ENCODE data around the gene DCAF12.

The DCAF12 gene

DNA sequence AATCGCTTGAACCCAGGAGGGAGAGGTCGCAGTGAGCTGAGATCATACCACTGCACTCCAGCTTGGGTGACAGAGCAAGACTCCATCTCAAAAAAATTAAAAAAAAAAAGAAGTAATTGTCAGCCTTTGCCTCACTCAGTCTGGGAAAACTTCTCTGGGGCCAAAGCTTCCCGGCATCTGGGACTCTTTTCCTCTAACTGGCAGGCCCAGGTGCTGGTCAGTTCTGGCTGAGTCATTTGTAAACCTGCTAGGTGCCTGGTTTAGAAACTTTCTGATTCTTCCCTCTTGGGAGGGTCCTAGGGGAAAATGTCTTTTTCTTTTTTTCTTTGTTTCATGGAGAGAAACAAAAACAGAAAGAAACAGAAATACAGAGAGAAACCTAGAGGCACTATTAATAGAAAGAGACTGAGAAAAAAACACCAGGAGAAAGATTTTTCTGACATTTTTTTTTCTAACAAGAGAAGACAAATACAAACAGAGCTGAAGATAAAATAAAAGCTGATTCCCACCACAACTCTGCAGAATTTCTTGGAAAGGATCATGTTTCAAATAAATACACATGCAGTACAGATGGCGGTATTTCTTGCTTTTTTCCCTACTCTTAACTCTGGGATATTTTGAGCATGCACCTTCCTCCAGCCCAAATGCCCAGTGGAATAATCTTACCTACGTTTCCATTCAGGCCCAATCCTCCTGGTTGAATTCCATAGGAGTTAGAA lies 55.7 kb downstream of the DCAF12 start (continued):
- TF ChIP-seq ZNF2 (tag by site-specific recombination; IDR thresholded peaks at IDR 0.05) = no peak
- TF ChIP-seq, protein P1, sequence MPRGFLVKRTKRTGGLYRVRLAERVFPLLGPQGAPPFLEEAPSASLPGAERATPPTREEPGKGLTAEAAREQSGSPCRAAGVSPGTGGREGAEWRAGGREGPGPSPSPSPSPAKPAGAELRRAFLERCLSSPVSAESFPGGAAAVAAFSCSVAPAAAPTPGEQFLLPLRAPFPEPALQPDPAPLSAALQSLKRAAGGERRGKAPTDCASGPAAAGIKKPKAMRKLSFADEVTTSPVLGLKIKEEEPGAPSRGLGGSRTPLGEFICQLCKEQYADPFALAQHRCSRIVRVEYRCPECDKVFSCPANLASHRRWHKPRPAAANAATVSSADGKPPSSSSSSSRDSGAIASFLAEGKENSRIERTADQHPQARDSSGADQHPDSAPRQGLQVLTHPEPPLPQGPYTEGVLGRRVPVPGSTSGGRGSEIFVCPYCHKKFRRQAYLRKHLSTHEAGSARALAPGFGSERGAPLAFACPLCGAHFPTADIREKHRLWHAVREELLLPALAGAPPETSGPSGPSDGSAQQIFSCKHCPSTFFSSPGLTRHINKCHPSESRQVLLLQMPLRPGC (tag by site-specific recombination; IDR thresholded peaks at IDR 0.05) = no peak

DNA sequence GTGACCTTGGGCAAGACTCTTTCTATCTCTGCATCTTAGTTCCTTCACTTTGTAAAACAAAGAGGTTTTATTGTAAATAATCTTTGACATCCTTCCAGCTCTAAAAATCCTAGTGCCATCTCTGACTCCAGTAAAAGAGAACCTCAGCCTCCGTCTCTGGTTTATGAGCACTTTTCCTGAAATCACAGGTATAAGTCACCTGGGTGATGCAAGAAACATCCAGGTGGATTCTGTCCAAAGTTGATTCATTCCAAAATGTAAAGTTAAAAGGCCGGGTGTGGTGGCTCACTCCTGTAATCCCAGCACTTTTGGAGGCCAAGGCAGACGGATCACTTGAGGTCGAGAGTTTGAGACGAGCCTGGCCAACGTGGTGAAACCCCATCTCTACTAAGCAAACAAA lies 56.7 kb downstream of the DCAF12 start:
- no peak for TF ChIP-seq ZNF530 (tag by site-specific recombination; IDR thresholded peaks at IDR 0.05; ENCODE audit: low read depth)
- no peak for TF ChIP-seq ZNF626 (tag by site-specific recombination; IDR thresholded peaks at IDR 0.05)
- TF ChIP-seq KLF1 (tag by site-specific recombination; IDR thresholded peaks at IDR 0.05) = no peak
- TF ChIP-seq, protein P2, sequence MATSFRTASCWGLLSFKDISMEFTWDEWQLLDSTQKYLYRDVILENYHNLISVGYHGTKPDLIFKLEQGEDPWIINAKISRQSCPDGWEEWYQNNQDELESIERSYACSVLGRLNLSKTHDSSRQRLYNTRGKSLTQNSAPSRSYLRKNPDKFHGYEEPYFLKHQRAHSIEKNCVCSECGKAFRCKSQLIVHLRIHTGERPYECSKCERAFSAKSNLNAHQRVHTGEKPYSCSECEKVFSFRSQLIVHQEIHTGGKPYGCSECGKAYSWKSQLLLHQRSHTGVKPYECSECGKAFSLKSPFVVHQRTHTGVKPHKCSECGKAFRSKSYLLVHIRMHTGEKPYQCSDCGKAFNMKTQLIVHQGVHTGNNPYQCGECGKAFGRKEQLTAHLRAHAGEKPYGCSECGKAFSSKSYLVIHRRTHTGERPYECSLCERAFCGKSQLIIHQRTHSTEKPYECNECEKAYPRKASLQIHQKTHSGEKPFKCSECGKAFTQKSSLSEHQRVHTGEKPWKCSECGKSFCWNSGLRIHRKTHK (tag by site-specific recombination; IDR thresholded peaks at IDR 0.05) = no peak
- TF ChIP-seq ZBTB21 (tag by site-specific recombination; IDR thresholded peaks at IDR 0.05) = no peak
- no peak for TF ChIP-seq ZNF571 (tag by site-specific recombination; IDR thresholded peaks at IDR 0.05)
- no peak for TF ChIP-seq ZNF677 (tag by site-specific recombination; IDR thresholded peaks at IDR 0.05)
- TF ChIP-seq ZNF654 (tag by site-specific recombination; IDR thresholded peaks at IDR 0.05; ENCODE audit: low read depth) = no peak
- TF ChIP-seq ZNF426 (tag by site-specific recombination; IDR thresholded peaks at IDR 0.05) = no peak
- TF ChIP-seq, protein P3, sequence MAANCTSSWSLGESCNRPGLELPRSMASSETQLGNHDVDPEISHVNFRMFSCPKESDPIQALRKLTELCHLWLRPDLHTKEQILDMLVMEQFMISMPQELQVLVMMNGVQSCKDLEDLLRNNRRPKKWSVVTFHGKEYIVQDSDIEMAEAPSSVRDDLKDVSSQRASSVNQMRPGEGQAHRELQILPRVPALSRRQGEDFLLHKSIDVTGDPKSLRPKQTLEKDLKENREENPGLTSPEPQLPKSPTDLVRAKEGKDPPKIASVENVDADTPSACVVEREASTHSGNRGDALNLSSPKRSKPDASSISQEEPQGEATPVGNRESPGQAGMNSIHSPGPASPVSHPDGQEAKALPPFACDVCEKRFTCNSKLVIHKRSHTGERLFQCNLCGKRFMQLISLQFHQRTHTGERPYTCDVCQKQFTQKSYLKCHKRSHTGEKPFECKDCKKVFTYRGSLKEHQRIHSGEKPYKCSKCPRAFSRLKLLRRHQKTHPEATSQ (tag by site-specific recombination; IDR thresholded peaks at IDR 0.05) = no peak
- TF ChIP-seq ZNF423 (tag by site-specific recombination; IDR thresholded peaks at IDR 0.05) = no peak
- no peak for TF ChIP-seq ZNF19 (tag by site-specific recombination; IDR thresholded peaks at IDR 0.05; ENCODE audit: low read depth)
- TF ChIP-seq ZNF664 (tag by site-specific recombination; IDR thresholded peaks at IDR 0.05) = no peak
- TF ChIP-seq SP7 (tag by site-specific recombination; IDR thresholded peaks at IDR 0.05) = no peak
- TF ChIP-seq ZNF624 (tag by site-specific recombination; IDR thresholded peaks at IDR 0.05) = no peak
- no peak for TF ChIP-seq ZBTB20 (tag by site-specific recombination; IDR thresholded peaks at IDR 0.05)
- TF ChIP-seq, protein P4, sequence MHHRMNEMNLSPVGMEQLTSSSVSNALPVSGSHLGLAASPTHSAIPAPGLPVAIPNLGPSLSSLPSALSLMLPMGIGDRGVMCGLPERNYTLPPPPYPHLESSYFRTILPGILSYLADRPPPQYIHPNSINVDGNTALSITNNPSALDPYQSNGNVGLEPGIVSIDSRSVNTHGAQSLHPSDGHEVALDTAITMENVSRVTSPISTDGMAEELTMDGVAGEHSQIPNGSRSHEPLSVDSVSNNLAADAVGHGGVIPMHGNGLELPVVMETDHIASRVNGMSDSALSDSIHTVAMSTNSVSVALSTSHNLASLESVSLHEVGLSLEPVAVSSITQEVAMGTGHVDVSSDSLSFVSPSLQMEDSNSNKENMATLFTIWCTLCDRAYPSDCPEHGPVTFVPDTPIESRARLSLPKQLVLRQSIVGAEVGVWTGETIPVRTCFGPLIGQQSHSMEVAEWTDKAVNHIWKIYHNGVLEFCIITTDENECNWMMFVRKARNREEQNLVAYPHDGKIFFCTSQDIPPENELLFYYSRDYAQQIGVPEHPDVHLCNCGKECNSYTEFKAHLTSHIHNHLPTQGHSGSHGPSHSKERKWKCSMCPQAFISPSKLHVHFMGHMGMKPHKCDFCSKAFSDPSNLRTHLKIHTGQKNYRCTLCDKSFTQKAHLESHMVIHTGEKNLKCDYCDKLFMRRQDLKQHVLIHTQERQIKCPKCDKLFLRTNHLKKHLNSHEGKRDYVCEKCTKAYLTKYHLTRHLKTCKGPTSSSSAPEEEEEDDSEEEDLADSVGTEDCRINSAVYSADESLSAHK (tag by site-specific recombination; IDR thresholded peaks at IDR 0.05) = no peak
- no peak for TF ChIP-seq ZBTB1 (tag by site-specific recombination; IDR thresholded peaks at IDR 0.05)
- Histone ChIP-seq H3K36me3 (ENCODE audit: control insufficient read depth in 2 of 2, insufficient read depth in 1 of 2, low read length in 2 of 2) (no peaks in the 10 kb centered on the region), H3K4me3 (ENCODE audit: low read depth, low read length) (no peak overlapping the region), H3K4me1 (ENCODE audit: control insufficient read depth, insufficient read depth, low read length) (0 out of 2 replicates have a peak, but pooled peaks cover 2% of the 10 kb centered on the region), H3K27ac (ENCODE audit: extremely low read depth, low read depth, low read length) (no peak overlapping the region), H3K9me3 (ENCODE audit: control insufficient read depth, insufficient read depth, low read depth, low read length) (no peaks in the 10 kb centered on the region)
- ChIA-PET POLR2A (interaction anchor here (1.6 kb wide), 1 partner anchor 21 kb away, joined by 4 read pairs; the partner anchor contains the start of gene UBAP2), CTCF (interaction anchor here (0.6 to 2.2 kb wide), 3 partner anchors 128 to 158 kb away, joined by 3 to 10 read pairs (median 6); no protein-coding TSS in a partner anchor)
